Osteocyte (in vitro differentiated cells): ENCODE results near the gene MRPL1. TPM values are rescaled to one million over a fixed set of nuclear protein-coding genes. Genes with fewer than 3 reads are reported as not detected.

ENCODE experiments used
- DNase-seq: peaks from one replicate; pipeline ENCODE4 v3.0.0; 2021; ENCODE audit warnings: mixed read lengths; ENCODE audit not compliant: unreplicated experiment; ENCODE audit errors: extremely low spot score
- H3K27ac Mint-ChIP-seq: one replicate; pipeline ENCODE4 v1.8.0; 2021; ENCODE audit warnings: mild to moderate bottlenecking, mixed read lengths; ENCODE audit not compliant: unreplicated experiment
- H3K27me3 Mint-ChIP-seq: one replicate; pipeline ENCODE4 v1.8.0; 2021; ENCODE audit warnings: mixed read lengths; ENCODE audit not compliant: unreplicated experiment
- H3K36me3 Mint-ChIP-seq: one replicate; pipeline ENCODE4 v1.8.0; 2021; ENCODE audit warnings: mixed read lengths; ENCODE audit not compliant: unreplicated experiment
- H3K4me1 Mint-ChIP-seq: one replicate; pipeline ENCODE4 v1.8.0; 2021; ENCODE audit warnings: mixed read lengths; ENCODE audit not compliant: unreplicated experiment
- H3K4me3 Mint-ChIP-seq: one replicate; pipeline ENCODE4 v1.8.0; 2021; ENCODE audit warnings: mild to moderate bottlenecking, moderate library complexity, mixed read lengths; ENCODE audit not compliant: unreplicated experiment
- H3K9me3 Mint-ChIP-seq: one replicate; pipeline ENCODE4 v1.8.0; 2021; ENCODE audit warnings: mixed read lengths; ENCODE audit not compliant: unreplicated experiment
- total RNA-seq: library from RNA; stranded (reverse); gene quantifications from 2 replicates; pipeline ENCODE4 v1.2.1, GENCODE V29; 2021
- TF ChIP-seq, protein P1 (sequence below): fragments of 200-600 bp; sonication (generic); IDR thresholded peaks from 2 replicates; pipeline ENCODE4 v1.5.0; 2021; ENCODE audit warnings: antibody characterized with exemption, mild to moderate bottlenecking, moderate library complexity

The MRPL1 gene
- total RNA-seq, 1 donor from 2014 or later: 25.5 TPM

DNA sequence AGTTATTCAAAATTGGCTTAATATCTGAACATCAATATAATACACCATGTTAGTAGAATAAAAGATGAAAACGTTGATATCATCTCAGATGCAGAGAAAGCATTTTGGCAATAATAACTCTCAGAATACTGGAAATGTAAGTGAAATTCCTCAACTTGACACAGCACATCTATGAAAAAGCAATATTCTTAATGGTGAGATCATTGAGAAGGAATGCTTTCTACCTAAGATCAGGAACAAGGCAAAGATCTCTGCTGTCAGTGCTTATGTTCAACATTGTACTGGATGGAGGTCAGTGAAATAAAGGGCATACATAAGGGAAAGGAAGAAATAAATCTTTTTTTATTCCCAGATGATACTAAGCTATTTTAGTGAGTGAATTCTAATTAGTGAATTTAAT, 40.6 kb downstream of the MRPL1 start:
- H3K4me3 Mint-ChIP-seq: no peak overlapping the region
- no peak overlapping the region for H3K27ac Mint-ChIP-seq
- DNase-seq: no peak
- peaks cover 17% of the 10 kb centered on the region for H3K36me3 Mint-ChIP-seq
- H3K4me1 Mint-ChIP-seq: peaks cover 5% of the 10 kb centered on the region
- no peaks in the 10 kb centered on the region for H3K9me3 Mint-ChIP-seq
- TF ChIP-seq, protein P1, sequence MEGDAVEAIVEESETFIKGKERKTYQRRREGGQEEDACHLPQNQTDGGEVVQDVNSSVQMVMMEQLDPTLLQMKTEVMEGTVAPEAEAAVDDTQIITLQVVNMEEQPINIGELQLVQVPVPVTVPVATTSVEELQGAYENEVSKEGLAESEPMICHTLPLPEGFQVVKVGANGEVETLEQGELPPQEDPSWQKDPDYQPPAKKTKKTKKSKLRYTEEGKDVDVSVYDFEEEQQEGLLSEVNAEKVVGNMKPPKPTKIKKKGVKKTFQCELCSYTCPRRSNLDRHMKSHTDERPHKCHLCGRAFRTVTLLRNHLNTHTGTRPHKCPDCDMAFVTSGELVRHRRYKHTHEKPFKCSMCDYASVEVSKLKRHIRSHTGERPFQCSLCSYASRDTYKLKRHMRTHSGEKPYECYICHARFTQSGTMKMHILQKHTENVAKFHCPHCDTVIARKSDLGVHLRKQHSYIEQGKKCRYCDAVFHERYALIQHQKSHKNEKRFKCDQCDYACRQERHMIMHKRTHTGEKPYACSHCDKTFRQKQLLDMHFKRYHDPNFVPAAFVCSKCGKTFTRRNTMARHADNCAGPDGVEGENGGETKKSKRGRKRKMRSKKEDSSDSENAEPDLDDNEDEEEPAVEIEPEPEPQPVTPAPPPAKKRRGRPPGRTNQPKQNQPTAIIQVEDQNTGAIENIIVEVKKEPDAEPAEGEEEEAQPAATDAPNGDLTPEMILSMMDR: no peak
- no peaks in the 10 kb centered on the region for H3K27me3 Mint-ChIP-seq

DNA sequence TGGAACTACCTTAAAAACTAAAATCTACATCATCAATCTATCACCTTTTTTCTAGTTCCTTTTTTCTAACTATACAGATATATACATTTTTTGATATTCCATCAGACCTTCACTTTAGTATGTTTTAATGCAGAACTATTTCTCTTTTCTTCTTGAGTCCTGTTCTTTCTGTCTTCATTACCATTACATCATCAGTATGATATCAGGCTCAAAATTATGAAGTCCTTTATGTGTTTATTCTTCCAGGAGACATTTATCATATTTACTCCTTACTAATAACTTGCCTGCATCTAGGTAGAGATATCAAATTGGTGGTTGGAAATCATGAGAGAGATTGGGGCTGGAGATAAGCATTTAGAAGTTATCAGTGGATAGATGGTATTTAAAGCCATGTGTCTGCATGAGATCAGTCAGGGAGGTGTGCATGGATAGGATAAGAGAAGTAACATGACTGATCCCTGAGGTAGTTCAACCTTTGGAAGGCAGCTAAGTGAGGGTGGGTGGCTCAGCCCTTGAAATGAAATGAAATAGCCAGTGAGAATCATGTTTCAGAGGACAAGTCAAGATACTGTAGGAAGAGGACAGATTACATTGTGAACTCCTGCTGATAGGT, 43.1 kb downstream of the MRPL1 start:
- no peak for DNase-seq
- no peaks in the 10 kb centered on the region for H3K9me3 Mint-ChIP-seq
- no peak overlapping the region for H3K4me3 Mint-ChIP-seq
- H3K36me3 Mint-ChIP-seq: peaks cover 18% of the 10 kb centered on the region
- no peak overlapping the region for H3K27ac Mint-ChIP-seq
- H3K4me1 Mint-ChIP-seq: no peaks in the 10 kb centered on the region
- H3K27me3 Mint-ChIP-seq: no peaks in the 10 kb centered on the region
- TF ChIP-seq, protein P1: no peak

DNA sequence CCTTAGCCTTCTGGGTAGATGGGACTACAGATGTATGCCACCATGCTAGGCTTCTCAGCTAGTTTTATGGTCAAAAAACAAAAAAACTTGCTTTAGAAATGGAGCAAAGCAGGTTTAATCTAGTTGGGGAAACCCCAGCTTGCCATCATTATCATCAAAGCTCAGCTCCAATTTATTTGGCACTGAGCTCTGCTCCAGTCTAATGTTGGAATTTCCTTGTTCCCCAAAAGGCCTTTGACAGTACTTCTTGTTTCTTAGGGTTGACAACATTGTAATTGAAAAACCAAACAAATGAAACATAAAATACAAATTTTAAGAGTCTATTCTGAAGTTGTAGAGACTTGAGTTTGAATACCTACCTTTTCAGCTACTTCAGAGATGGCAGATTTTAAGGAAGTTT, 48.0 kb downstream of the MRPL1 start:
- no peak overlapping the region for H3K4me3 Mint-ChIP-seq
- DNase-seq: no peak
- H3K27ac Mint-ChIP-seq: no peak overlapping the region
- no peaks in the 10 kb centered on the region for H3K27me3 Mint-ChIP-seq
- no peaks in the 10 kb centered on the region for H3K4me1 Mint-ChIP-seq
- TF ChIP-seq, protein P1: no peak
- peaks cover 30% of the 10 kb centered on the region for H3K36me3 Mint-ChIP-seq
- peaks cover 16% of the 10 kb centered on the region for H3K9me3 Mint-ChIP-seq

DNA sequence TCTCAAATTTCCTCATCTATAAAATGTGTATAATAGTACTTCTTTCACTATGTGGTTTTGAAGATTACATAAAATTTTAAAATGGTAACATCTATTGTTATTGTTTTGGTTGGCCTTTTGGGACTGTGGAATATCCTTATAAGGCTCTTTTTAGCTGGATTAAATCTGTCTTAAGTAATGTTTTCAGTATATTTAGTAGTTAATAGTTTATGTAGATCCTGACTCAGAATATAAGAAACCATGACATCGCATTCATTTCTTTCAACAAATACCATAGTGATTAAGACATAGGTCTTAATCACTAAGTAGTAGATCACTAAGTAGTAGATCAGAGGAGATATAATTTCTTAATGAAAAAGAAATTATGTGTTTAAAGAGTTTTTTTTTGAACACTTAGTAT, 48.5 kb downstream of the MRPL1 start:
- Mint-ChIP-seq H3K27ac (no peak overlapping the region), H3K36me3 (peaks cover 30% of the 10 kb centered on the region), H3K27me3 (no peaks in the 10 kb centered on the region), H3K4me3 (no peak overlapping the region), H3K4me1 (no peaks in the 10 kb centered on the region), H3K9me3 (peaks cover 16% of the 10 kb centered on the region)
- DNase-seq: no peak
- TF ChIP-seq, protein P1: no peak

DNA sequence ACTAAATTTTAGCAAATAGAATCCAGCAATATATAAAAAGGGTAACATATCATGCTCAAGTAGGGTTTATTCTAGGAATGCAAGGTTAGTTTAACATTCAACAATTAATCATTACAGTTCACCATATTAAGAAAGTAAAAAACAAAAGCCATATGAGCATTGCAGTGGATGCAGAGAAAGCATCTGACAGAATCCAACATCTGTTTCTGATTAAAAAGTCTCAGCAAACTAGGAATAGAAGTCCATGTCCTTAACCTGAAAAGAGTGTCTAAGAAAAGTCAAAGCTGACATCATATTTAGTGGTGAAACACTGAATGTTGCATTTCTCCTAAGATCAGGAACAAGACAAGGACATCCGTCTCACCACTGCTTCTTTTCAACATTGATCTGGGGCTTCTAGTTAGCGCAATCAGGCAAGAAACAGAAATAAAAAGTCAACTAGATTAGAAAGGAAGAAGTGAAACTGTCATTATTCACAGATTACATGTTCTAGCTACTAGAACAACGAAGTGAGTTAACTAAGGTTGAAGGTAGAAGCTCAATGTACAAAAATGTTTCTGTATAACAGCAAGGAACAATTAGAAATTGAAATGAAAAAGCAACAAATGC, 49.3 kb downstream of the MRPL1 start:
- TF ChIP-seq, protein P1: no peak
- Mint-ChIP-seq H3K27ac (no peak overlapping the region), H3K4me3 (no peak overlapping the region), H3K27me3 (no peaks in the 10 kb centered on the region), H3K36me3 (peaks cover 30% of the 10 kb centered on the region), H3K9me3 (peaks cover 16% of the 10 kb centered on the region), H3K4me1 (no peaks in the 10 kb centered on the region)
- no peak for DNase-seq
